Neural crest cell (in vitro differentiated cells): Measurements from ENCODE around the gene PPP1R12A. TPM values are rescaled to one million over a fixed set of nuclear protein-coding genes. Genes with fewer than 3 reads are reported as not detected.

ENCODE experiments used
- DNase-seq: peaks from one replicate; pipeline ENCODE4 v3.0.0; 2021; ENCODE audit warnings: low read depth, mixed read lengths, low spot score
- H3K27ac Mint-ChIP-seq: one replicate; pipeline ENCODE4 v1.8.0; 2021; ENCODE audit warnings: mild to moderate bottlenecking, mixed read lengths; ENCODE audit not compliant: unreplicated experiment
- H3K27me3 Mint-ChIP-seq: 2 replicates; pipeline ENCODE4 v1.8.0; 2021; ENCODE audit warnings: low read depth, mild to moderate bottlenecking, mixed read lengths
- H3K36me3 Mint-ChIP-seq: 2 replicates; pipeline ENCODE4 v1.8.0; 2021; ENCODE audit warnings: low read depth, mild to moderate bottlenecking, mixed read lengths
- H3K4me1 Mint-ChIP-seq: 2 replicates; pipeline ENCODE4 v1.8.0; 2021; ENCODE audit warnings: mixed read lengths
- H3K4me3 Mint-ChIP-seq: one replicate; pipeline ENCODE4 v1.8.0; 2021; ENCODE audit warnings: mild to moderate bottlenecking, mixed read lengths
- H3K9me3 Mint-ChIP-seq: 2 replicates; pipeline ENCODE4 v1.8.0; 2021; ENCODE audit warnings: mixed read lengths
- total RNA-seq: library from RNA; stranded (reverse); gene quantifications from 2 replicates; pipeline ENCODE4 v1.2.1, GENCODE V29; 2021
- TF ChIP-seq, protein P1 (sequence below): fragments of 200-600 bp; sonication (generic); conservative IDR thresholded peaks from 2 replicates; pipeline ENCODE4 v1.5.0; 2021; ENCODE audit warnings: antibody characterized with exemption, mild to moderate bottlenecking

PPP1R12A gene
- total RNA-seq, 1 donor from 2014 or later, result 65.7 TPM

DNA sequence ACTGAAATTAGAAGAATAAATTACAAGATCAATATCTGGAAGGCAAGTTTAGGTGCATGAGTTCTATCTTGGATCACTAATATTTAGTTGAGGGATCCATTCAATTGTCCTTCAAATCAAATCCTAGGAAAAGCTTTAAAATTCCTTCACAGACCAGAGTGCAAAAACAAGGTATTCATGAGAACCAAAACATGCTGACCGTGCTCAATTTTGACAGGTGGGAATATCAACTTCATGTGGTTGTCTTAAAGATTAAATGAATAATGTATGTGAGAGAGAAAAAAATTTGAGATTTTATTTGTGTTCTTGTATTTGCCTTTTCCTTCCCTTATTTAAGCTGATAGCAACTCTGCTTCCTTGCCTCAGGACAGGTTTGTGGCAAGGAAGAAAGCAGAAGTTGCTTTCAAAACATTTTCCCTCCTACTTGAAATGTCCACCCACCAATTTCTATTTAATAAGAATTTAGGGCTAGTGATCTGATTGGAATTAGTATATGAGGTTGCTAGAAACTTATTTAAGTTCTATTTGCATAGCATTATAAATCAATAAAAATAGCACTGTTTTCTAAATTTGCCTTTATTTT is 4.9 kb upstream of the PPP1R12A start:
- Mint-ChIP-seq H3K9me3 (no peaks in the 10 kb centered on the region), H3K4me3 (no peak overlapping the region), H3K27me3 (no peaks in the 10 kb centered on the region), H3K27ac (no peak overlapping the region), H3K36me3 (no peaks in the 10 kb centered on the region), H3K4me1 (peaks cover 8% of the 10 kb centered on the region)
- TF ChIP-seq, protein P1, sequence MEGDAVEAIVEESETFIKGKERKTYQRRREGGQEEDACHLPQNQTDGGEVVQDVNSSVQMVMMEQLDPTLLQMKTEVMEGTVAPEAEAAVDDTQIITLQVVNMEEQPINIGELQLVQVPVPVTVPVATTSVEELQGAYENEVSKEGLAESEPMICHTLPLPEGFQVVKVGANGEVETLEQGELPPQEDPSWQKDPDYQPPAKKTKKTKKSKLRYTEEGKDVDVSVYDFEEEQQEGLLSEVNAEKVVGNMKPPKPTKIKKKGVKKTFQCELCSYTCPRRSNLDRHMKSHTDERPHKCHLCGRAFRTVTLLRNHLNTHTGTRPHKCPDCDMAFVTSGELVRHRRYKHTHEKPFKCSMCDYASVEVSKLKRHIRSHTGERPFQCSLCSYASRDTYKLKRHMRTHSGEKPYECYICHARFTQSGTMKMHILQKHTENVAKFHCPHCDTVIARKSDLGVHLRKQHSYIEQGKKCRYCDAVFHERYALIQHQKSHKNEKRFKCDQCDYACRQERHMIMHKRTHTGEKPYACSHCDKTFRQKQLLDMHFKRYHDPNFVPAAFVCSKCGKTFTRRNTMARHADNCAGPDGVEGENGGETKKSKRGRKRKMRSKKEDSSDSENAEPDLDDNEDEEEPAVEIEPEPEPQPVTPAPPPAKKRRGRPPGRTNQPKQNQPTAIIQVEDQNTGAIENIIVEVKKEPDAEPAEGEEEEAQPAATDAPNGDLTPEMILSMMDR, result no peak
- no peak for DNase-seq

DNA sequence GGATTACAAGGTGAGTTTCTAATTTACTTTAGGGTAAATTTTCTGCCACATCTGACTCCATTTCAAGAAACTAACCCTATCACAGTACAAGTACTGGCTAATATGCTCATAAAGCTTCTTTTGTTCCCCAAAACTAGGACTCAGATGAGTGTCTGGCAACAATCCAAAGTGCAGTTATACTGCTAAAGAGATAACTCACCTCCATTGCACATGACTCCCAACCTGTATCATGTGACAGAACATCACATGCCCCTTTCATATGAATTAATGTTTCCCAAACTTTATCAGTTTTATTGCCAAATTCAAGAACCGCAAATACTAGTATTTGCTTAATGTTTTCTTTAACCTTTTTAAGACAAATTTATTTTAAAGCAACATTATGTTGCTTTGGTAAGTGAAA is 3.9 kb upstream of the PPP1R12A start:
- no peak overlapping the region for H3K27ac Mint-ChIP-seq
- H3K4me1 Mint-ChIP-seq, result peaks cover 12% of the 10 kb centered on the region
- TF ChIP-seq, protein P1, result no peak
- no peaks in the 10 kb centered on the region for H3K9me3 Mint-ChIP-seq
- H3K27me3 Mint-ChIP-seq, result no peaks in the 10 kb centered on the region
- H3K36me3 Mint-ChIP-seq, result no peaks in the 10 kb centered on the region
- H3K4me3 Mint-ChIP-seq, result no peak overlapping the region
- no peak for DNase-seq

DNA sequence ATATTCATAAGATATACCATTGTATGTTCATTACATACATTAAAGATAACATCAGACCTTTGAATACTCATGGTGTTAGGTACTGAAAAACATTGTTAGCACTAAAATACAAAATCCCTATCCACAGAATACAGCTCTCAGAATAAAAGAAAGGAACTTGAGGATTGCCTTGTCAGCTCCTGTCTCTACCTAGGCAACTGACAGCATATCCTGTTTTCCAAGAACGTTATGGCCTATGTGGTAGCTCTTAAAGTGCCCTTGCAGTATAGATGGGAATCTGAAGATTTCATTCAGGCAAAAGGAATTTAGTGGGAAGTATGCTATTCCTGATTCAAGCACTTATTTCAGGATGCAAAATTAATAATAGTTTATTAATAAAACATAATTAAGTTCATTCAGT is 1.8 kb upstream of the PPP1R12A start:
- no peak overlapping the region for H3K27ac Mint-ChIP-seq
- no peak for DNase-seq
- no peaks in the 10 kb centered on the region for H3K36me3 Mint-ChIP-seq
- H3K4me3 Mint-ChIP-seq, result no peak overlapping the region
- no peaks in the 10 kb centered on the region for H3K27me3 Mint-ChIP-seq
- H3K4me1 Mint-ChIP-seq, result peaks cover 32% of the 10 kb centered on the region
- H3K9me3 Mint-ChIP-seq, result no peaks in the 10 kb centered on the region
- TF ChIP-seq, protein P1, result no peak

DNA sequence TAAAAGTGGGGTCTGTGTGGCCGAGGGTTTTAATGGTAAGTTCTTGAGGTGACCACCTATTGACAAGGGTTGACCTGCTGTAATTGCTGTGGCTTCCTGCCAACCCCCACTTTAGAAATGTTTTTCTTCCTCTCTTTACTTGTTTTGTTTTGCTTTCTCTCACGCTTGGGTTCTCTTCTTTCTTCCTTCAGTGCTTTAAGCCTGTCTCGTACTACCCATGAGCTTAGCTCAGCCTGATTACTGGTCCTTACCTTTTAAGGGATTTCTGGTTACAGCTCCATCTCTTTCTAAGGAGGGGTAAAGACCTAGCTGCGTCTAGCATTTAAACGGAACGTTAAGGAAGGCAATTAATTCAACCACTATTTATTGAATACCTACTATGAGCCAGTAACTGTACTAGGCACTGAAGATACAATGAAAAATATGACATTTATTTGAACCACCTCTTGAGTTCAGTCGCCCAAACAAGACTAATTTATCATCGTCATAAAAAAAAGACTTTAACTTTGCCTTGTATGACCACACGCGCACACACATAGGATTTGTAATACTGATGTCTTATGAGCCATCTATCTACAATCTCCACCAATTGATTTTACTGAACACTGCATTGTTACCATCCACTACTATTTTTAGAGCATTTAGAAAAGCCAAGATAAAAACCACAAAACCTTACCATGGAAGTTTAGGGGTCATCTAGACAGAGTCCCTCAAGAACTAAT is 888 bp upstream of the PPP1R12A start:
- peak overlapping the region; percentile 100 for H3K4me3 Mint-ChIP-seq
- no peak for DNase-seq
- no peaks in the 10 kb centered on the region for H3K27me3 Mint-ChIP-seq
- H3K27ac Mint-ChIP-seq, result peak overlapping the region; percentile 99
- TF ChIP-seq, protein P1, result no peak
- peaks cover 35% of the 10 kb centered on the region for H3K4me1 Mint-ChIP-seq
- no peaks in the 10 kb centered on the region for H3K36me3 Mint-ChIP-seq
- no peaks in the 10 kb centered on the region for H3K9me3 Mint-ChIP-seq

GRCh38 chr12:79934281-79935020 is 446 bp downstream of the PPP1R12A start:
- TF ChIP-seq, protein P1, result no peak

More at GRCh38 chr12:79934281-79935020, 446 bp downstream of the PPP1R12A start:
- Mint-ChIP-seq H3K36me3 (no peaks in the 10 kb centered on the region), H3K4me3 (peak overlapping the region; percentile 100), H3K27me3 (no peaks in the 10 kb centered on the region), H3K4me1 (peaks cover 41% of the 10 kb centered on the region), H3K9me3 (no peaks in the 10 kb centered on the region), H3K27ac (peak overlapping the region; percentile 99)
- peak; percentile 40 for DNase-seq
